Measurements from ENCODE around the gene CYP21A2. TPM values are rescaled to one million over a fixed set of nuclear protein-coding genes. Genes with fewer than 3 reads are reported as not detected.
A peak's percentile ranks its signal among the peaks of the same experiment; 100 is the strongest.

CYP21A2 gene
- total RNA-seq, 1 experiment from 2014 or later: not detected

- Histone ChIP-seq H3K4me3 (no peak overlapping the region), H3K9me3 (no peaks in the 10 kb centered on the region), H3K27me3 (no peaks in the 10 kb centered on the region), H3K36me3 (no peaks in the 10 kb centered on the region)
- no peak for DNase-seq
Measured at GRCh38 chr6:32068867-32069266, 30.7 kb downstream of the CYP21A2 start.

DNA sequence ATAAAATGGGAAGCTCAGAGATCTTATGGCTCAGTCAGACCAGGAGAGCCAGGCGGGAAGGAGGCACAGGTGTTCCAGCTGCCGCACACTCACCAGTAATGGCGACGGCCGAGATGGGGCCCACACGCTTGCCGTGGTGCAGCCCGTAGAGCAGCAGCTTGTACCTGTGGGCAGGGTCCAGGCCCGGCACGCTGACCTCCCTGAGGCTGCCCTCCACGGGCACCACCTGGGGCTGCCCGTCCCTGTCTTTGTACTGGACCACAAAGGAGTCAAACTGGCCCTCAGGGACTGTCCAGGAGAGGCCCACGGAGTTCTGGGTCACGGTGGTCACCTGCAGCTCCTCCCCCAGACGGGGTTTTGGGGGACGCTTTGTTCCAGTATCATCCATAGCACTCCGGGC, 31.2 kb downstream of the CYP21A2 start:
- H3K4me3 ChIP-seq: no peak overlapping the region
- DNase-seq: no peak
- no peaks in the 10 kb centered on the region for H3K36me3 ChIP-seq
- no peaks in the 10 kb centered on the region for H3K9me3 ChIP-seq
- no peaks in the 10 kb centered on the region for H3K27me3 ChIP-seq

DNA sequence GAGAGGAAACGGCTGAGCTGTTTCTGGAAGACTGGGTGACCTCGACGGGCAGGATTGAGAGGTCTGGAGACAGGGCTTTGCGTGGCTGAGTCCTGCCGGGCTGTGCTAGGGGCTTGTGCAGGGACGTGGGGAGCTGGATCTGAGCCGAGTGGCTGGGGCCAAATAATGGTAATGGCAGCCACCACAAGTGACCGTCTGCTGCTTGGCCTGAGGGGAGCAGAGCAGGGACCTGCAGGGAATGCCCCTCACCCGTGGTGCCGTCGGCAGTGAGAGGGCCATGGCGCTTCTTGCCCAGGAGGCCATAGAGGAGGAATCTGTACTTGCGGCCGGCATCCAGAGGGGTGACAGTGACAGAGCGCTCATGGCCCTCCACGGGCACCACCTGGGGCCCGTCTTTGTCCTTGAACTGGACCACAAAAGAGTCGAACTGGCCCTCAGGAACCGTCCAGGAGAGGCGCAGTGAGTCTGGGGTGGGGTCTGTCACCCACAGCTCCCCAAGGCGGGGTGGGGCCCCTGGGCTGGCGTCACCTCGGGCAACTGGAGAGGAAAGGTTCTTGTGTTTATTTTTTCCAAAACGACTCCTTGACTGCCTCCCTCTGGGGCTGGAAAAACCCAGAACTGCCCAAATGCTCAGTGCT, 31.8 kb downstream of the CYP21A2 start:
- H3K4me3 ChIP-seq: no peak overlapping the region
- no peaks in the 10 kb centered on the region for H3K9me3 ChIP-seq
- H3K36me3 ChIP-seq: no peaks in the 10 kb centered on the region
- no peak for DNase-seq
- no peaks in the 10 kb centered on the region for H3K27me3 ChIP-seq

GRCh38 chr6:32070814-32071543, 32.8 kb downstream of the CYP21A2 start:
- Histone ChIP-seq H3K27me3 (no peaks in the 10 kb centered on the region), H3K4me3 (no peak overlapping the region), H3K36me3 (no peaks in the 10 kb centered on the region), H3K9me3 (no peaks in the 10 kb centered on the region)
- DNase-seq: no peak

DNA sequence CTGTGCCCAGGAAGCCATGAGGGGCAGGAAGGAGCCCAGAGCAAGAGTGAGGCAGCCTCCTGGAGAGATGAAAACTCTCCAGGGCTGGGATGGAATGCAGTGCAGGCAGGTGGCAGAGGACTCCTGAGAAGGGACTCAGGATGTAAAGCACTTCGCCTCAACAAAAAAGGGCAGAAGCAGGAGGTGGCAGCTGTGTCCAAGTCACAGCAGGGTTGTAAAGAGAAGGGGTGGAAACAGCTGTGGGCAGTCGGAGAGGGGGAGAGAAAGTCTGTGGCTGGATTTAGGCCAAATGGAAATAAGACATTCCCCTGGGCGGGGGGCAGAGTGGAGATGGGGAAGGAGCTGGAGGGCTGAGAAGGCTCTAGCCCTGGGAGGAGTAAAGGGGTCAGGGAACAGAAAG, 34.9 kb downstream of the CYP21A2 start:
- Histone ChIP-seq H3K4me3 (no peak overlapping the region), H3K27me3 (no peaks in the 10 kb centered on the region), H3K36me3 (no peaks in the 10 kb centered on the region), H3K9me3 (no peaks in the 10 kb centered on the region)
- DNase-seq: no peak

GRCh38 chr6:32073613-32074012, 35.4 kb downstream of the CYP21A2 start:
- Histone ChIP-seq H3K4me3 (no peak overlapping the region), H3K9me3 (no peaks in the 10 kb centered on the region), H3K27me3 (no peaks in the 10 kb centered on the region), H3K36me3 (no peaks in the 10 kb centered on the region)
- no peak for DNase-seq

GRCh38 chr6:32074996-32075532, 36.8 kb downstream of the CYP21A2 start:
- no peak for DNase-seq
- Histone ChIP-seq H3K27me3 (no peaks in the 10 kb centered on the region), H3K9me3 (no peaks in the 10 kb centered on the region), H3K36me3 (no peaks in the 10 kb centered on the region), H3K4me3 (no peak overlapping the region)

GRCh38 chr6:32075781-32076180, 37.6 kb downstream of the CYP21A2 start:
- H3K27me3 ChIP-seq: no peaks in the 10 kb centered on the region
- H3K4me3 ChIP-seq: no peak overlapping the region
- H3K36me3 ChIP-seq: no peaks in the 10 kb centered on the region
- no peak for DNase-seq
- H3K9me3 ChIP-seq: no peaks in the 10 kb centered on the region

GRCh38 chr6:32076321-32076809, 38.1 kb downstream of the CYP21A2 start:
- Histone ChIP-seq H3K36me3 (no peaks in the 10 kb centered on the region), H3K4me3 (no peak overlapping the region), H3K27me3 (no peaks in the 10 kb centered on the region), H3K9me3 (no peaks in the 10 kb centered on the region)
- peak; percentile 81 for DNase-seq

- Histone ChIP-seq H3K27me3 (no peaks in the 10 kb centered on the region), H3K36me3 (no peaks in the 10 kb centered on the region)
- DNase-seq: peak; percentile 23
Measured at GRCh38 chr6:32079566-32080290, 41.5 kb downstream of the CYP21A2 start.

GRCh38 chr6:32081168-32081990, 43.2 kb downstream of the CYP21A2 start:
- Histone ChIP-seq H3K4me3 (no peak overlapping the region), H3K36me3 (no peaks in the 10 kb centered on the region), H3K27me3 (no peaks in the 10 kb centered on the region), H3K9me3 (no peaks in the 10 kb centered on the region)
- DNase-seq: peak; percentile 93

More at GRCh38 chr6:32079566-32080290, 41.5 kb downstream of the CYP21A2 start:
- Histone ChIP-seq H3K9me3 (no peaks in the 10 kb centered on the region), H3K4me3 (no peak overlapping the region)

- no peaks in the 10 kb centered on the region for H3K36me3 ChIP-seq
- no peak overlapping the region for H3K4me3 ChIP-seq
- DNase-seq: no peak
- H3K9me3 ChIP-seq: no peaks in the 10 kb centered on the region
- H3K27me3 ChIP-seq: no peaks in the 10 kb centered on the region
Measured at GRCh38 chr6:32082478-32082877, 44.3 kb downstream of the CYP21A2 start.

DNA sequence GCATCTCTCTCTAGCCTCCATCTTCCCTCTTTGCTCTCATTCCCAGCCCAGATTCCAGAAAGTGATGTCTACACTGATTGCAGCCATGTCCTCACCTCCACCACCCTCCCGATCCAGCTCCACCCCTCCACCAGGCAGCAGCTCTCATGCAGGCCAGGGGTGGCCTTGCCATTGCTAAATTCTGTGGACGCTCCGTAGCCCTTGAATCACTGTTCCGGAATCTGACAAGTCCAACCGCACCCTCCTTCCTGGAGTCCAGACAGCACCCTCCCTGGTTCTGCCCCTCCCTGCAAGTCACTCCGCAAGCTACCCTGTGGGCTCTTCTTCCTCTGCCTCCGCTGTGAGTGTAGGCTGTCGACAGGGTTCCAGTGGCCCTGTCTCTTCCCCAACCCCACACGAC, 44.7 kb downstream of the CYP21A2 start:
- DNase-seq: peak; percentile 78
- Histone ChIP-seq H3K36me3 (no peaks in the 10 kb centered on the region), H3K4me3 (no peak overlapping the region), H3K27me3 (no peaks in the 10 kb centered on the region), H3K9me3 (no peaks in the 10 kb centered on the region)

DNA sequence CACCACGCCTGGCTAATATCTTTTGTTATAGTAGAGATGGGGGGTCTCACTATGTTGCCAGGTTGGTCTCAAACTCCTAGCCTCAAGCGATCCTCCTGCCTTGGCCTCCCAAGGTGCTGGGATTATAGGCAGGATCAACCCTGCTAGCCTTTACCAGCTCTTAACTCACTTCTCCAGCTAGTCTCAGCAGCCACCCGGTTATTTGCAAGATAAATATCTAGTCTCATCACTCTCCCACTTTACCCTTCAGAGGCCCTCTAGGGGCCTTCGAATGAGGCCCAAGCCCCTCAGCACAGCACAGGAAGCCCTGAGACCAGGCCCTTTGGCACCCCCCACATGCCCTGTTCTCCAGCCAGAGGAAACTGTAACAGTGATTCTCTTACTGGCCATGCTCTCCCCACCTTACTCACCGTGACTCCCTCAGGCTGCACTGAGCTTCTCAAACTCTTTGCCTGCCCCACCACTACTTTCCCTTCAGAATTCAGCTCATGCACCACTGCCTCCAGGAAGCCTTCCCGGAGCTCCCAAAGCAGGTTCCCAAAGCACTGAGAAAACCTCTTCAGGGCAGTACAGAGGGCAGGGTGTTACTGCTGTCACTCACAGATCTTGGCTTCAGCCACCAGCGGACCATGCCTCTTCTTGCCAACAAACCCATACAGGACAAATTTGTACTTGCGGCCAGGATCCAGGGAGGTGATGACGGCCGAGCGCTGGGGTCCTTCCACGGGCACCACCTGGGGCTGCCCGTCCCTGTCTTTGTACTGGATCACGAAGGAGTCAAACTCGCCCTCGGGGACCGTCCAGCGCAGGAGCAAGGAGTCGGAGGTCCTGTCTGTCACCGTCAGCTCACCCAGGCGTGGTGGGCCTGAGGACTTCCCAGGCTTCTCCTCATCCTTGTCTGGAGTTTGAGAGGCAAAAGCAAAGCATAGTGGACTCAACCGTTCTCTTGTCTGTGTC, 45.9 kb downstream of the CYP21A2 start:
- DNase-seq: no peak
- Histone ChIP-seq H3K36me3 (no peaks in the 10 kb centered on the region), H3K27me3 (no peaks in the 10 kb centered on the region), H3K9me3 (no peaks in the 10 kb centered on the region), H3K4me3 (no peak overlapping the region)

GRCh38 chr6:32084780-32085179, 46.6 kb downstream of the CYP21A2 start:
- Histone ChIP-seq H3K36me3 (no peaks in the 10 kb centered on the region), H3K27me3 (no peaks in the 10 kb centered on the region), H3K9me3 (no peaks in the 10 kb centered on the region), H3K4me3 (no peak overlapping the region)
- DNase-seq: no peak

Measured in MG63 (cell line).